GM18867 (cell line): ENCODE measurements around the gene HOXA5.

ENCODE experiments used
- ATAC-seq: cut with Tn5 transposase; IDR thresholded peaks from one replicate; pipeline ENCODE4 v1.9.1; 2021; ENCODE audit warnings: mild to moderate bottlenecking, moderate library complexity; ENCODE audit not compliant: unreplicated experiment

The HOXA5 gene

DNA sequence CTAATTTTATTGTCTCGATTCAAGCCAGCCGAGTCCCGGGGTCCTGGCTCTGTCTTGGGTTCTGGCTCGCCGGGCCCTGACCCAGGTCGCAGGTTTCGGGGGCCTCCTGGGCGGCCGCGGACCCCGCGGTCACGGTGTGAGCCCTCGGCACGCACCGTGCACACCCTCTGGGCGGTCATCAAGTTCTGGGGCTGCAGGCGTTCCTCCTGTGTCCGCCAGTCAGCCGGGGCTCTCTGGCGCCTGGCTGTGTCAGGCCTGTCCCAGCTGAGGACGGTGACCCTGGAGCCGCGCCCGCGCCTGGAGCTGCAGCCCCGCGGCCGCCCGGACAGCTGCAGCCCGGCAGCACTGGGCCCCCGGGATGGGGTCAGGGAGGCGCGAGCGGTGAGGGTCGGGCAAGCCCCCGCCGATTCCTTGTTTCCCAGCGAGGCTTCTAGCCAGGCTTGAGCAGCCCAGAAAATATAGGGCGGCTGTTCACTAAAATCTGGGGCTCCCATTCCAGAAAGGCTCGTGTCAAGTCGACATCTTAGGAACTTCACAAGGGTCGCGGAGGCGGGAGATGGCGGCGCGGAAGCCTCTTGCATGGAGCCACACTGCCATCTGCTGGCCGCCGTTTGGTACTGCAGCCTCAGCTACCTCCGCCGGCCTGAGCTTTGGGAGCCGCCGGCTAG, 17.2 kb upstream of the HOXA5 start:
- peak; percentile 67 for ATAC-seq

- ATAC-seq: peak; percentile 14
These were observed 16.7 kb upstream of the HOXA5 start for GRCh38 chr7:27160145-27160545.

- no peak for ATAC-seq
These were observed 16.0 kb upstream of the HOXA5 start for GRCh38 chr7:27159266-27160144.

GRCh38 chr7:27158436-27159265, 15.2 kb upstream of the HOXA5 start:
- ATAC-seq: no peak

GRCh38 chr7:27157702-27158431, 14.4 kb upstream of the HOXA5 start:
- no peak for ATAC-seq

DNA sequence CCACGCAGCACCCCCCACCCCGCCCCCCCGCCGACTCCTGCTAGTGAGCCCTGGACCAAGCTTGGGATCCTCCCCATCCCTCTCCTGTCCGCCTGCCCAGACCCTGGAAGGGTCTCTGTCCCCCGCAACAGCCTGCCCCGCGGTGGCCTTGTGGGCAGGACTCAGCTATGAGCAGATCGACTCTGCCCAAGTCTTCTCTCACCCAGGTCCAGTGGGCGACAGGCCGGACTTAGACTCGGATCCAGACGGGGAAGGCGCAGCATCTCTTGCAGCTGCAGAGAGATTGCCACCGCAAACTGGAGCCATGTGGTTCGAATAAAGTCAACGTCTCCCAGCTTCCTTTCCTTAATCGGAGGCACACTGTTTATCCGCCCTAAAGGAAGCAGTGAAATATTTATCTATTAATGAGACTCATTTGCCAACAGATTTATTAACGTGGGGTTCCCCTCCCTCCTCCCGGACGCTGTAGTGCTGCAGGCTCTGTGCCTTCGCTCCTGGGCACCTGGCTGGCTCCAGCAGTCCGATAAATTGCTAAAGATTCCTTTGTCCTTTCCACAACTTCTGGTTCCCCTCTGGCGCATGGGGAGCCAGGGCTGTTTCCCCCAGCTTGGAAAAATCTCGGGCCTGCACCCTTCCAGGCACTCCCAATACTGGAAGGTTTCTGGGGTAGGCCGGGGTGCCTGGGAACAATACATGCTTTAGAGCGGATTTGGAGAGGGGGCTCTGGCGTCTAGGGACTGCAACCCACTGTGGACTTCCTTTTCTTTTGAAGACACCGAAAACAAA, 13.6 kb upstream of the HOXA5 start:
- no peak for ATAC-seq

DNA sequence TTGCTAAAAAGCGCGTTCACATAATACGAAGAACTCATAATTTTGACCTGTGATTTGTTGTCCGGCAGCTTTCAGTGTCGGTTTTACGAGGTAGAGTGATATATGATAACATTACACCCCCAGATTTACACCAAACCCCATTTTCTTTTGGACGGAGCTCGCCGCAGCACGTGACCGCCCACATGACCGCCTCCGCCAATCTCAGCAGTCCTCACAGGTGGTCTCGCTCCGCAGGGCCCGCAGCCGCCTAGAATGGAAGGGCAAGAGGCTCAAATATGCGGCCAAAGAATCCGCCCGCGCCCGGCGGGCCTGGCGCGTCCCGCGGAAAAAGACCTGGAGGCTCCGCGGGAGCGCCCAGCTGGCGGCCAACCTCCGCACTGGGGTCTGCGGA, 13.0 kb upstream of the HOXA5 start, which contains the start of gene HOXA7:
TSS of gene HOXA7 (minus strand) at position 168 of the 391 bp plus-strand sequence. CDS start at position 38, 130 bp downstream.
- ATAC-seq: no peak

DNA sequence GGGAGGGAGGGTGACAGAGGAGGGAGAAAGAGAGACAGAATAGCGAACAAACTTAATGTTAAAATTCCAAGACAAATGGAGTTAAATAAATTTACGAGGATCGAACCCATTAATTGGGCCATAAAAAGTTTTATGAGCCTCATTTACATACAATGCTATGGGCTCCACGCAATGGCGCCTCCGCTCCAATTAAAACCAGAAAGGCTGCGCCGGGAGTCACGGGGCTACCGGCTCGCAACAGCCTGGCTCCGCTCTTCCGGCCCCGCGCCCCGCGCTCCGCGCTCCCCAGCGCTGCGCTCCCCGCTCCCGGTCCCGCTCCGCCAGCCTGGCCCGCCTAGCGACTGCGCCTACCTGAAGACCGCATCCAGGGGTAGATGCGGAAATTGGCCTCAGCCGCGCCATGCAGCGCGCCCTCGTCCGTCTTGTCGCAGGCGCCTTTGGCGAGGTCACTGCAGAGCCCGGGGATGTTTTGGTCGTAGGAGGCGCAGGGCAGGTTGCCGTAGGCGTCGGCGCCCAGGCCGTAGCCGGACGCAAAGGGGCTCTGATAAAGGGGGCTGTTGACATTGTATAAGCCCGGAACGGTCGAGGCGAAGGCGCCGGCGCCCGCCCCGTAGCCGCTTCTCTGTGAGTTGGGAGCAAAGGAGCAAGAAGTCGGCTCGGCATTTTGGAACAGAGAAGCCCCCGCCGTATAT, 12.5 kb upstream of the HOXA5 start:
- no peak for ATAC-seq

GRCh38 chr7:27154901-27155815, 11.7 kb upstream of the HOXA5 start:
- no peak for ATAC-seq

GRCh38 chr7:27154369-27154768, 10.9 kb upstream of the HOXA5 start:
- no peak for ATAC-seq

DNA sequence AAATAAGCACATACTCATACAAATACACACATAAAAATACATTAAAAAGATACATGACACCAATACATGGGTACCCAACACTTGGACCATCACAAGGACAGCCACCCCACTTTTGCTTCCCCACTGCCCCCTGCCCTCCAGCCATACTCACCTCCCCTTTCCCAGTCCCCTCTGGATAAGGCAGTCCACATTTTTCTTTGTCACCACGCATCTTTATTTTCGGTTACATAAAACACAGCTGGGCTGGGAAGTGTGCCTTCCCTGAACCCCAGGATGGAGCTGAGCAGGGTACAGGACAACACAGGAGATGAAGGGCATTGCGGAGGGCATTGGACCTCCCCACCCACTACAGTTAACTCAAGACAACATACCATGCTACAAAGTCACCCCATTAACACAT, 10.0 kb upstream of the HOXA5 start:
- no peak for ATAC-seq

DNA sequence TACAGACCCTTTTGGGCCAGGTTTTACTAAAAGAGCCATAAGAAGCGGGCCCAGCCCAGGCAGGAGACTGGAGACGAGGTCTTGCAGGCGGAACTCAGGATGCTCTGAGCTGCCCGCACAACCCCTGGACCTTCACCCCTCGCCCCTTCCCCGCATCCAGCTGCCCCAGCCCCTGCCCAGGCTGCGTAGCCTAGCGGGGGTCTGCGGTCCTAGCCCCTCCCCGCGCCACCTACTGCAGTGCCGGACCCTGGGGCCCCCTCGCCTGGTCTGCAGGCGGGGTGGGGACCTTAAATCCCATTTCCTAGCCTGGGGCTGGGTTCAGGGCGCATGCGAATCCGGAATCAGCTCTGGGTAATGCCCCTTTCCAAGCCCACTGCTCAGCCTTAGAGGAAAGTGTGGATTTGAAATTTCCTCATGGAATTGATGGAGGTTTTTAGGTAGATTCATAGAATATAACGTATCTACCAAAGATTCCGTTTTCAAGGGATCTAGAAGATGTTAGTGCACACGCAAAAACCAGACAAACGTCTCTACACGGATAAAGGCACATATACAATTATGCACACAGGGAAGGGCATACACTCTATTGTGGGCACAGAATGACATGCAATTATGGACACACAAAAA, 9.4 kb upstream of the HOXA5 start:
- no peak for ATAC-seq

DNA sequence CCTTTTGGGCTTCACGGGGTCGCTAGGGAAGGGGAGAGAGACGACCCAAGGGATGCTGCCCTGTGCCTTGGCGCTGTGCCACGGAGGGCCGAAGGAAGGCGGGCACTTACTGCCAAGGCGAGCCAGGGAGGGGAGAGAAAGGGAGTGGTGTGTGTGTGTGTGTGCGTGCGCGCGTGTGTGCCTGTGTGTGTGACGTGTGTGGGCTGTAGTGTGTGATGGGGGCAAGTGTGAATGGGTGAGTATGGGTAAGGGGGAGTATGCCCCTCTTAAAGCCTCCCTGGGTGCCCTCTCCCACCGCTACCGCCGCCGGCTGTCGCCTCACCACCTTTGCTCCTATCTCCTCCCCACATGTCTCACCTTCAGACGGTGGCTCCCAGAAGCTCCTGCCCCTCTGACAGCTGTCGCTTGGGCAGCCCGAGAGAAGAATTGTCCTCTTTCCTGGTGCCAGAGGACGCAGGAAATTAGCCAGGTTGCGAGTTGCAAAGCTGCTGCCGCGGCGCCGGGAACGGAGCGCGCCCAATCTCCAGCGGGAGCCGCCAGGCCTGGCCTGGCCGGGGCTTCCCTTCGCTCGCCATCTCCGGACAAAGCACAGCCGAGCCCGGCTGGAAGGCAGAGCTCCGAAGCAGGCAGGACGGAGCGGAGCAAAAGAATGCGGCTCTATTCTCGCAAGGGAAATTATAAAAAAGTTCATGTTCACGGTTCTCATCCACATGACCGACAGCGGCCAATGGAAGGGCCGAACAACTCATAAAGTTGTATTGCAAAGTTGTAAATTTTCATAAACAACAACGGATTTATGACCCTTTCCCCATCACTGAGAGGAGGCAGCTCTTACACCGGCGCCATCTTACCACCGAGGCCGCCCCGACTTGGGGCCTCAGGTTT, 8.7 kb upstream of the HOXA5 start, which contains the start of gene HOXA3:
TSS of gene HOXA3 (minus strand) at position 653 of the 885 bp plus-strand sequence. CDS start 41,943 bp downstream, outside the sequence.
- ATAC-seq: no peak

DNA sequence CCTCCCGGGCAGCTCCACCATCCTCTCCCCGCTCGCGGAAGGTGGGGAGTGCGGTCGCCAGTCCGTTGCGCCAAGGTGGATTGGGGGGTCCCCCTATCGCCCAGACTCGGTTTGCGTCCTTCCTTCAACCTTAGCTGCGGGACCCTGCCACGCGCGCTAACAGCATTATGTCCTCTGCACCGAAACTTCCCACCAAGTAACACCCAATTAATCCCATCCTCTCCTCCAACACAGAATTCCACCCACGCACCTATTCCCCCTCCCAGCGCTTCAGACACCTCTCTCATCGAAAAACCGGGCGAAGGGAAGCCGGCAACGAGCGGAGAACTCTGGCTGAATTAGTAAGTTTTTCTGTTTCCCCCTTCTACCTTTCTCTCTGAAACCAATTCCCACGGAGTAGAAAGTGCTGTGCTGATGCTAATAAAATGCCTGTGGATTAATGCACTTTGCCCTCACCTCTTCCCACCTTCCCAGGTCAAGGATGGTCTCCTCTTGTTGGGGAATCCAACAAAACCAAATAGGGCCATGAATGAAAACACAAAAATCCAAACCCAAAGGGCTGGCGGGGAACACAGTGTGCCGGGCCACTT, 8.0 kb upstream of the HOXA5 start:
- no peak for ATAC-seq

- peak; percentile 88 for ATAC-seq
These were observed 7.3 kb upstream of the HOXA5 start for GRCh38 chr7:27150568-27151340.
